ENCODE measurements around the gene PBRM1. TPM values are rescaled to one million over a fixed set of nuclear protein-coding genes. Genes with fewer than 3 reads are reported as not detected.

PBRM1 gene
- total and polyA plus RNA-seq, 2 donors (not counting 3 experiments of a cell fraction or from before 2014, with no cell fraction given): 26.7 to 87.1 TPM

- ChIA-PET POLR2A (no interaction called here), CTCF (no interaction called here)
- TF ChIP-seq GATA2 (IDR thresholded peaks at IDR 0.05; ENCODE audit: insufficient read depth, insufficient read length, low read depth, low read length) (no peak), CTCF (IDR thresholded peaks at IDR 0.05; ENCODE audit: extremely low read depth in 1 of 2, insufficient read depth in 1 of 2, low read depth in 1 of 2, low read length in 2 of 2) (no peak), EZH2 (IDR thresholded peaks at IDR 0.05; ENCODE audit: borderline replicate concordance, low read depth, low read length, severe bottlenecking) (no peak), FOS (IDR thresholded peaks at IDR 0.05; ENCODE audit: borderline replicate concordance, insufficient read depth, low read length) (no peak), MAX (IDR thresholded peaks at IDR 0.05; ENCODE audit: insufficient read depth, insufficient read length) (no peak), POLR2AphosphoS5 (IDR thresholded peaks at IDR 0.05; ENCODE audit: insufficient read depth, low read depth, low read length) (no peak), JUN (IDR thresholded peaks at IDR 0.05; ENCODE audit: borderline replicate concordance, insufficient read depth, insufficient read length, low read depth) (no peak), MYC (IDR thresholded peaks at IDR 0.05; ENCODE audit: low read depth, low read length) (no peak), POLR2A (IDR thresholded peaks at IDR 0.05; ENCODE audit: low read depth, low read length) (no peak)
- no peak overlapping the region for H2AFZ ChIP-seq (ENCODE audit: low read depth, low read length)
- H3K36me3 ChIP-seq (ENCODE audit: control insufficient read depth in 2 of 2, extremely low read depth in 1 of 2, insufficient read depth in 2 of 2, low read length in 2 of 2): peaks cover 11 to 35% of the 10 kb centered on the region in 2 experiments
- no peak for DNase-seq (ENCODE audit: low read depth, low spot score)
- no peaks in the 10 kb centered on the region for H3K9me1 ChIP-seq (replicated peaks; ENCODE audit: control insufficient read depth, extremely low read depth, insufficient read depth, low read length)
- H3K4me1 ChIP-seq (ENCODE audit: control insufficient read depth, extremely low read depth, insufficient read depth, low read length): no peaks in the 10 kb centered on the region
- H3K9ac ChIP-seq (replicated peaks; ENCODE audit: extremely low read depth, insufficient read depth, low read length): no peak overlapping the region
- H3K27ac ChIP-seq (ENCODE audit: insufficient read depth, low read depth, low read length): no peak overlapping the region
- H3K4me3 ChIP-seq (replicated peaks in 1 of 3; ENCODE audit: insufficient read depth in 1 of 3, low read depth in 1 of 3, low read length in 3 of 3): no peak overlapping the region
- BruUV-seq (replicated peaks): no TSS peak
- H4K20me1 ChIP-seq (replicated peaks; ENCODE audit: control insufficient read depth, extremely low read depth, insufficient read depth, low read length): no peaks in the 10 kb centered on the region
- no peaks in the 10 kb centered on the region for H3K27me3 ChIP-seq (ENCODE audit: control insufficient read depth in 2 of 2, insufficient read depth in 2 of 2, low read length in 2 of 2)
- no peak for FAIRE-seq
- dilution Hi-C loops (cut with MboI; ENCODE audit: extremely low pct_ligation_motif_present, low sequenced_read_pairs) (no loop called here), intact Hi-C loops (cut with micrococcal nuclease) (no loop called here)
- no peaks in the 10 kb centered on the region for H3K9me3 ChIP-seq (replicated peaks; ENCODE audit: control insufficient read depth, insufficient read depth, low read length)
- no peak overlapping the region for H3K4me2 ChIP-seq (ENCODE audit: insufficient read depth, low read length)
- H3K79me2 ChIP-seq (ENCODE audit: control insufficient read depth, insufficient read depth, low read length): no peaks in the 10 kb centered on the region
Observed at GRCh38 chr3:52645549-52645948, 40.2 kb downstream of the PBRM1 start.
